ENCODE results near the gene ACTN1.

ACTN1 gene

GRCh38 chr14:68968721-68969120, 10.4 kb downstream of the ACTN1 start:
- DNase-seq = no peak

GRCh38 chr14:68968051-68968450, 11.1 kb downstream of the ACTN1 start:
- DNase-seq = no peak

GRCh38 chr14:68967459-68967940, 11.6 kb downstream of the ACTN1 start:
- no peak for DNase-seq

GRCh38 chr14:68966872-68967301, 12.2 kb downstream of the ACTN1 start:
- no peak for DNase-seq

GRCh38 chr14:68965261-68965761, 13.8 kb downstream of the ACTN1 start:
- DNase-seq = no peak

- no peak for DNase-seq
These were observed 14.6 kb downstream of the ACTN1 start for GRCh38 chr14:68964300-68965093.

GRCh38 chr14:68962681-68963080, 16.4 kb downstream of the ACTN1 start:
- no peak for DNase-seq

- peak; percentile 16 for DNase-seq
These were observed 17.1 kb downstream of the ACTN1 start for GRCh38 chr14:68961781-68962584.

- no peak for DNase-seq
These were observed 17.7 kb downstream of the ACTN1 start for GRCh38 chr14:68961361-68961760.

- no peak for DNase-seq
These were observed 19.0 kb downstream of the ACTN1 start for GRCh38 chr14:68960123-68960522.

GRCh38 chr14:68959035-68959434, 20.1 kb downstream of the ACTN1 start:
- DNase-seq = no peak

GRCh38 chr14:68958553-68958952, 20.5 kb downstream of the ACTN1 start:
- DNase-seq = no peak

- DNase-seq = no peak
These were observed 21.3 kb downstream of the ACTN1 start for GRCh38 chr14:68957775-68958174.

GRCh38 chr14:68956724-68957123, 22.4 kb downstream of the ACTN1 start:
- DNase-seq = no peak

GRCh38 chr14:68955851-68956179, 23.3 kb downstream of the ACTN1 start:
- no peak for DNase-seq

GRCh38 chr14:68955164-68955850, 23.8 kb downstream of the ACTN1 start:
- no peak for DNase-seq

- no peak for DNase-seq
These were observed 25.9 kb downstream of the ACTN1 start for GRCh38 chr14:68953196-68953555.

- no peak for DNase-seq
These were observed 26.4 kb downstream of the ACTN1 start for GRCh38 chr14:68952531-68953195.

- no peak for DNase-seq
These were observed 27.1 kb downstream of the ACTN1 start for GRCh38 chr14:68951800-68952530.

- DNase-seq = no peak
These were observed 27.9 kb downstream of the ACTN1 start for GRCh38 chr14:68951035-68951797.

GRCh38 chr14:68950111-68950510, 29.0 kb downstream of the ACTN1 start:
- DNase-seq = no peak

Data from NCI-H1436 (cell line).